ENCODE measurements around the gene ARMH4. TPM values are rescaled to one million over a fixed set of nuclear protein-coding genes. Genes with fewer than 3 reads are reported as not detected.

The ARMH4 gene
- total and polyA plus RNA-seq, 2 donors (not counting 1 experiment from before 2014, with no cell fraction given), result not detected

DNA sequence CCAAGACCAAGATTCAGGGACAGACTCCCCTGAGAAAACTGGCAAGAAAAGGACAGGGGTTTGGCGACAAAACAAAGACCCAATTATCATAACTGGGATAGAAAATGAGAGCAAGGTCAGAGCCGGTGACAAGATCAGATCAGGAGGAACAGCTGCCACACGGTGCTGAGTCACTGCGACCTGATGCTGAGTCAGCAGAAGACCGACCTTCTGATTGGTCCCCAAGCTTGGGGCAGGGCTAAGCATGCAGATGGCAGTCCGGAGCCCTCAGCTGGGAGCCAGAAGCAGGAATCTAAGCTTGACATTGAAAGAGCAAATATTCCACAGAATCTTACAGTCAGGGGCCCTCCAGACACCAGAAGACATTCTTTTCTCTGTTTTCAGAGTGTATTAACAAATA lies 19.1 kb upstream of the ARMH4 start:
- ChIA-PET POLR2A (no interaction called here), CTCF (no interaction called here)
- Histone ChIP-seq H3K27ac (ENCODE audit: low read length in 2 of 2) (no peak overlapping the region), H3K4me3 (ENCODE audit: control extremely low read depth in 1 of 5, extremely low read depth in 1 of 5, insufficient read depth in 1 of 5, low read depth in 2 of 5, low read length in 4 of 5) (no peak overlapping the region), H3K9ac (ENCODE audit: low read length) (no peak overlapping the region), H3K4me1 (ENCODE audit: control insufficient read depth in 2 of 2, insufficient read depth in 2 of 2, low read length in 2 of 2) (no peaks in the 10 kb centered on the region), H3K79me2 (ENCODE audit: control insufficient read depth, insufficient read depth, low read length) (no peaks in the 10 kb centered on the region), H3K27me3 (replicated peaks in 1 of 4; ENCODE audit: control extremely low read depth in 1 of 4, control insufficient read depth in 3 of 4, insufficient read depth in 4 of 4, low read length in 3 of 4) (peaks cover 0 to 8% (median 4%) of the 10 kb centered on the region in 4 experiments), H2AFZ (ENCODE audit: insufficient read depth, low read depth, low read length, poor library complexity, severe bottlenecking) (no peak overlapping the region), H3K36me3 (replicated peaks in 1 of 2; ENCODE audit: control extremely low read depth in 1 of 2, control insufficient read depth in 1 of 2, extremely low read depth in 1 of 2, insufficient read depth in 2 of 2, low read length in 1 of 2) (no peaks in the 10 kb centered on the region), H3K9me3 (ENCODE audit: control extremely low read depth in 1 of 3, control insufficient read depth in 2 of 3, insufficient read depth in 1 of 3, low read length in 2 of 3) (no peaks in the 10 kb centered on the region), H4K20me1 (ENCODE audit: control insufficient read depth, insufficient read depth, low read length, poor library complexity, severe bottlenecking) (no peaks in the 10 kb centered on the region), H3K4me2 (replicated peaks; ENCODE audit: low read depth, low read length, poor library complexity, severe bottlenecking) (no peak overlapping the region)
- intact Hi-C loops (cut with micrococcal nuclease), result no loop called here
- TF ChIP-seq, protein P1, sequence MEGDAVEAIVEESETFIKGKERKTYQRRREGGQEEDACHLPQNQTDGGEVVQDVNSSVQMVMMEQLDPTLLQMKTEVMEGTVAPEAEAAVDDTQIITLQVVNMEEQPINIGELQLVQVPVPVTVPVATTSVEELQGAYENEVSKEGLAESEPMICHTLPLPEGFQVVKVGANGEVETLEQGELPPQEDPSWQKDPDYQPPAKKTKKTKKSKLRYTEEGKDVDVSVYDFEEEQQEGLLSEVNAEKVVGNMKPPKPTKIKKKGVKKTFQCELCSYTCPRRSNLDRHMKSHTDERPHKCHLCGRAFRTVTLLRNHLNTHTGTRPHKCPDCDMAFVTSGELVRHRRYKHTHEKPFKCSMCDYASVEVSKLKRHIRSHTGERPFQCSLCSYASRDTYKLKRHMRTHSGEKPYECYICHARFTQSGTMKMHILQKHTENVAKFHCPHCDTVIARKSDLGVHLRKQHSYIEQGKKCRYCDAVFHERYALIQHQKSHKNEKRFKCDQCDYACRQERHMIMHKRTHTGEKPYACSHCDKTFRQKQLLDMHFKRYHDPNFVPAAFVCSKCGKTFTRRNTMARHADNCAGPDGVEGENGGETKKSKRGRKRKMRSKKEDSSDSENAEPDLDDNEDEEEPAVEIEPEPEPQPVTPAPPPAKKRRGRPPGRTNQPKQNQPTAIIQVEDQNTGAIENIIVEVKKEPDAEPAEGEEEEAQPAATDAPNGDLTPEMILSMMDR (IDR thresholded peaks at IDR 0.05), result no peak
- no peak for TF ChIP-seq EZH2 (IDR thresholded peaks at IDR 0.05; ENCODE audit: borderline replicate concordance, insufficient read depth, low read depth, low read length, poor library complexity, severe bottlenecking)
- Mint-ChIP-seq H3K4me3 (no peak overlapping the region), H3K4me1 (no peaks in the 10 kb centered on the region), H3K27ac (no peak overlapping the region), H3K9me3 (ENCODE audit: insufficient read depth) (no peaks in the 10 kb centered on the region), H3K27me3 (peaks cover 45% of the 10 kb centered on the region)
- DNase-seq, result no peak
- ATAC-seq (ENCODE audit: low read depth), result no peak
- WGBS (ENCODE audit: insufficient coverage), result 16% methylated on average over 6 of the region's 6 CpGs

DNA sequence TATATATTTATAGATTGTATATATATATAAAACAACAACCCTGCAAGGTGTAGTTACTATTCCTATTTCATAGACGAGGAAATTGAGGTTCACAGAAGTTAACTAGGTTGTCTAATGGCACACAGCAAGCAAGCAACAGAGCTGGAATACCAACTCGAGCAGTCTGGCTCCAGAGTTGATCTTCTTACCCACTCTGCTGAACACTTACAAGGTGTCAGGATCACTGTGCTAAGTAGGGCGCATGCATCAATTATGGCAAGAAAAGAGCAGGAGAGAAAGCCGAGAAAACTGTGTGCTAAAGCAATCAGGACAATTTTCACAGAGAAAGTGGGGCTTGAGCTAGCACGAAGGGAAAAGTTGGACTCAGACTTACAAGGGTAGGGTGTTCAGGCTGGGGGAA lies 15.9 kb upstream of the ARMH4 start:
- no peak overlapping the region for H3K27ac ChIP-seq (ENCODE audit: low read length in 2 of 2)
- H2AFZ ChIP-seq (ENCODE audit: insufficient read depth, low read depth, low read length, poor library complexity, severe bottlenecking), result no peak overlapping the region
- Mint-ChIP-seq H3K4me3 (no peak overlapping the region), H3K9me3 (ENCODE audit: insufficient read depth) (no peaks in the 10 kb centered on the region), H3K4me1 (no peaks in the 10 kb centered on the region), H3K27me3 (peaks cover 33% of the 10 kb centered on the region), H3K27ac (no peak overlapping the region)
- H3K4me2 ChIP-seq (replicated peaks; ENCODE audit: low read depth, low read length, poor library complexity, severe bottlenecking), result no peak overlapping the region
- peaks cover 0 to 4% (median 2%) of the 10 kb centered on the region in 4 experiments for H3K27me3 ChIP-seq (replicated peaks in 1 of 4; ENCODE audit: control extremely low read depth in 1 of 4, control insufficient read depth in 3 of 4, insufficient read depth in 4 of 4, low read length in 3 of 4)
- no peaks in the 10 kb centered on the region for H3K36me3 ChIP-seq (replicated peaks in 1 of 2; ENCODE audit: control extremely low read depth in 1 of 2, control insufficient read depth in 1 of 2, extremely low read depth in 1 of 2, insufficient read depth in 2 of 2, low read length in 1 of 2)
- intact Hi-C loops (cut with micrococcal nuclease), result no loop called here
- CTCF ChIA-PET, result interaction anchor here (0.9 to 2.3 kb wide), 4 partner anchors 21 to 61 kb away, joined by 3 to 7 read pairs (median 4); no protein-coding TSS in a partner anchor
- no peak for ATAC-seq (ENCODE audit: low read depth)
- no peaks in the 10 kb centered on the region for H3K79me2 ChIP-seq (ENCODE audit: control insufficient read depth, insufficient read depth, low read length)
- POLR2A ChIA-PET, result interaction anchor here (0.7 kb wide), 1 partner anchor 208 kb away, joined by 4 read pairs; no protein-coding TSS in a partner anchor
- DNase-seq, result no peak
- H3K9ac ChIP-seq (ENCODE audit: low read length), result no peak overlapping the region
- no peaks in the 10 kb centered on the region for H3K4me1 ChIP-seq (ENCODE audit: control insufficient read depth in 2 of 2, insufficient read depth in 2 of 2, low read length in 2 of 2)
- H3K4me3 ChIP-seq (ENCODE audit: control extremely low read depth in 1 of 5, extremely low read depth in 1 of 5, insufficient read depth in 1 of 5, low read depth in 2 of 5, low read length in 4 of 5), result no peak overlapping the region
- H3K9me3 ChIP-seq (ENCODE audit: control extremely low read depth in 1 of 3, control insufficient read depth in 2 of 3, insufficient read depth in 1 of 3, low read length in 2 of 3), result no peaks in the 10 kb centered on the region
- no peaks in the 10 kb centered on the region for H4K20me1 ChIP-seq (ENCODE audit: control insufficient read depth, insufficient read depth, low read length, poor library complexity, severe bottlenecking)
- 92% methylated on average over 3 of the region's 5 CpGs for WGBS (ENCODE audit: insufficient coverage)
- no peak for TF ChIP-seq EZH2 (IDR thresholded peaks at IDR 0.05; ENCODE audit: borderline replicate concordance, insufficient read depth, low read depth, low read length, poor library complexity, severe bottlenecking)

All from B cell (primary cell).